RWPE1 (cell line): ENCODE data around the gene LIMS2.

Experiments
- CTCF ChIA-PET: fragments of 350-600 bp; sonication (Branson Sonifier 250); formaldehyde crosslinking; extraction: SDS; loops from one replicate; lab custom pipeline; 2021; lab: Yijun Ruan, JAX
- POLR2A ChIA-PET: fragments of 400-600 bp; formaldehyde crosslinking; extraction: SDS; loops from one replicate; lab custom pipeline; 2020; ENCODE audit warnings: antibody characterized with exemption; ENCODE audit not compliant: low non-redundant PET; lab: Yijun Ruan, JAX
- DNase-seq: peaks from one replicate; pipeline ENCODE4 v3.0.0; 2012; ENCODE audit warnings: low spot score
- H3K27ac ChIP-seq: fragments of 450-650 bp; 2 replicates; pipeline ENCODE4 v1.5.1; 2017
- CTCF ChIP-seq: fragments of 450-650 bp; conservative IDR thresholded peaks from 2 replicates; pipeline ENCODE4 v1.5.1; 2017; ENCODE audit warnings: low read depth, mild to moderate bottlenecking

Gene LIMS2

GRCh38 chr2:127640082-127641072 lies 35.0 kb downstream of the LIMS2 start:
- POLR2A ChIA-PET, result no interaction called here
- no peak for DNase-seq
- no peak for TF ChIP-seq CTCF
- CTCF ChIA-PET, result interaction anchor here (2.0 kb wide), 1 partner anchor 10 kb away, joined by 6 read pairs; no protein-coding TSS in a partner anchor
- H3K27ac ChIP-seq, result no peak overlapping the region; the same call in 1 of the 2 replicates

GRCh38 chr2:127639111-127639474 lies 36.2 kb downstream of the LIMS2 start:
- no peak for DNase-seq
- CTCF ChIA-PET, result interaction anchor here (2.0 kb wide), 1 partner anchor 11 kb away, joined by 6 read pairs; no protein-coding TSS in a partner anchor
- POLR2A ChIA-PET, result no interaction called here
- H3K27ac ChIP-seq, result peak overlapping the region; percentile 72; the same call in 1 of the 2 replicates
- no peak for TF ChIP-seq CTCF

- ChIA-PET POLR2A (no interaction called here), CTCF (interaction anchor here (2.0 kb wide), 1 partner anchor 12 kb away, joined by 6 read pairs; no protein-coding TSS in a partner anchor)
- no peak for TF ChIP-seq CTCF
- peak overlapping the region; percentile 72 for H3K27ac ChIP-seq
- DNase-seq, result no peak
These were observed 36.8 kb downstream of the LIMS2 start for GRCh38 chr2:127638361-127639110.

- no peak for TF ChIP-seq CTCF
- DNase-seq, result peak; percentile 69
These were observed 37.5 kb downstream of the LIMS2 start for GRCh38 chr2:127637725-127638252.

GRCh38 chr2:127637236-127637630 lies 38.1 kb downstream of the LIMS2 start:
- POLR2A ChIA-PET, result no interaction called here
- no peak for DNase-seq
- CTCF ChIA-PET, result no interaction called here
- H3K27ac ChIP-seq, result peak overlapping the region; percentile 72
- TF ChIP-seq CTCF, result no peak

More at GRCh38 chr2:127637725-127638252, 37.5 kb downstream of the LIMS2 start:
- POLR2A ChIA-PET, result no interaction called here
- CTCF ChIA-PET, result no interaction called here
- peak overlapping the region; percentile 72 for H3K27ac ChIP-seq
